GM21367 (cell line): Measurements from ENCODE around the gene CRADD.

Source experiments
- ATAC-seq: cut with Tn5 transposase; IDR thresholded peaks from one replicate; pipeline ENCODE4 v1.9.1; 2021; ENCODE audit not compliant: unreplicated experiment

CRADD gene

GRCh38 chr12:93803424-93803807 lies 126.2 kb downstream of the CRADD start:
- ATAC-seq, result no peak

GRCh38 chr12:93804392-93805179 lies 127.4 kb downstream of the CRADD start:
- ATAC-seq, result no peak

- no peak for ATAC-seq
These were observed 128.6 kb downstream of the CRADD start for GRCh38 chr12:93805736-93806141.

- no peak for ATAC-seq
These were observed 130.2 kb downstream of the CRADD start for GRCh38 chr12:93807354-93807753.

- ATAC-seq, result no peak
These were observed 131.2 kb downstream of the CRADD start for GRCh38 chr12:93808169-93808899.

GRCh38 chr12:93812626-93813025 lies 135.5 kb downstream of the CRADD start:
- ATAC-seq, result no peak

- no peak for ATAC-seq
These were observed 136.0 kb downstream of the CRADD start for GRCh38 chr12:93813186-93813585.

GRCh38 chr12:93813972-93814821 lies 137.0 kb downstream of the CRADD start:
- ATAC-seq, result no peak

GRCh38 chr12:93818488-93819049 lies 141.4 kb downstream of the CRADD start:
- no peak for ATAC-seq

GRCh38 chr12:93819050-93819491 lies 141.9 kb downstream of the CRADD start:
- no peak for ATAC-seq

GRCh38 chr12:93823616-93824391 lies 146.6 kb downstream of the CRADD start:
- no peak for ATAC-seq

- no peak for ATAC-seq
These were observed 147.6 kb downstream of the CRADD start for GRCh38 chr12:93824514-93825500.

- no peak for ATAC-seq
These were observed 148.3 kb downstream of the CRADD start for GRCh38 chr12:93825501-93825888.

GRCh38 chr12:93825931-93826555 lies 148.9 kb downstream of the CRADD start:
- no peak for ATAC-seq

- no peak for ATAC-seq
These were observed 150.0 kb downstream of the CRADD start for GRCh38 chr12:93827179-93827578.

- no peak for ATAC-seq
These were observed 150.5 kb downstream of the CRADD start for GRCh38 chr12:93827669-93828068.

GRCh38 chr12:93829016-93829415 lies 151.8 kb downstream of the CRADD start:
- no peak for ATAC-seq

- ATAC-seq, result no peak
These were observed 154.2 kb downstream of the CRADD start for GRCh38 chr12:93831374-93831773.

GRCh38 chr12:93832131-93832530 lies 155.0 kb downstream of the CRADD start:
- no peak for ATAC-seq
